ENCODE measurements around the gene QKI. TPM values are rescaled to one million over a fixed set of nuclear protein-coding genes. Genes with fewer than 3 reads are reported as not detected.

QKI gene
- total and polyA plus RNA-seq, 2 of the 8 experiments (the other 6 are each of a cell fraction or from before 2014, with no cell fraction given) = 181 to 183 TPM

DNA sequence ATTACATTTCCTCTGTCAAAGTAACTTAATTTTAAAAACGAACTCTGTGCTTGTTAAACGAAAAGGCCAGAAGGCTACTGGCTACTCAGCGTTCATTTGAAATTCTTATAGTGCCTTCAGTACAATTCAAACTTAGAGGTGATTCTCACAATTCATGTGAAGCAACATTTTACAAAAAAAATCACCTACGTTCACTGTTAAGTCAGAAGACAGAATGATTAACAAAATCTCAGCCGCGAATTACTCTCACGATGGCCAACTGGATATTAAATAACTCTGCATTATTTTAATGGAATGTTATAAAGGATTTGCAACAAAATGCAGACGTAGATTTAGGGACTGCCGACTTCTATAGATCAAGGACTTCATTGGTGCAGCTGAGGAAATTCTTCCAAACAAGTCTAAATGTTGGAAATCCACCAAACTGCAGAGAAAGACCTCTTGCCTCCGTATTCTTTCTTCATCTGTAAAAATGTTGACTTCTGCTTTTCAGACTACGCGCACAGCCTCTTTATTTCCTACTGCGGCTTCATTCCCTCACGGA is 1.6 kb upstream of the QKI start (continued):
- TF ChIP-seq SP2 (IDR thresholded peaks at IDR 0.05; ENCODE audit: low read length) (no peak), EGR1 (IDR thresholded peaks at IDR 0.05; ENCODE audit: borderline replicate concordance, low read depth, low read length) (no peak), TCF12 (IDR thresholded peaks at IDR 0.05; ENCODE audit: low read depth, low read length) (no peak), TEAD4 (IDR thresholded peaks at IDR 0.05; ENCODE audit: low read depth, low read length) (no peak)
